NCI-H1417 (cell line): ENCODE results near the gene NPDC1.
A peak's percentile ranks its signal among the peaks of the same experiment; 100 is the strongest.
"Not testable (repeated sequence)": the region's sequence is repeated elsewhere in the genome, so short reads cannot be mapped to it uniquely, and the experiment has no call there.

Source experiments
- DNase-seq, 3 experiments: peaks; one replicate each; lab custom pipeline; 2025; lab: John Stamatoyannopoulos, UW

NPDC1 gene

GRCh38 chr9:137011907-137012675 is 33.9 kb downstream of the NPDC1 start:
- DNase-seq = no peak

DNA sequence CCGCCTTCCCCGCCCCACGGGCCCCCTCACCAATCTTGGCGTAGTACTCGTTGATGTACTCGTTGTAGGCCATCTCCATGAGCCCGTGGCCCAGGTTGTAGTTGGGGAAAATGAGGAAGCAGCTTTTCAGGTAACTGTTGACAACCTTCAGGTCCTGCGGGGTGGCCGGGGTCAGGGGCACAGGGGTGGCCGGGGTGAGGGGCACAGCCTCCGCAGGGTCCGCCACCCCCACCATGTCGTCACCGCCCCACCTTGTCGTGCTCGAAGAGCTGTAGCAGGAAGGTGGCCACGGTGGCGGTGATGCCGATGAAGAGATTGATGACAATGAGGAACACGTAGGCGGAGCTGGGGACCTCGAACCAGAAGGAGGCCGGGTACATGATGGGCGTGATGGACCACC is 34.8 kb downstream of the NPDC1 start:
- no peak for DNase-seq

DNA sequence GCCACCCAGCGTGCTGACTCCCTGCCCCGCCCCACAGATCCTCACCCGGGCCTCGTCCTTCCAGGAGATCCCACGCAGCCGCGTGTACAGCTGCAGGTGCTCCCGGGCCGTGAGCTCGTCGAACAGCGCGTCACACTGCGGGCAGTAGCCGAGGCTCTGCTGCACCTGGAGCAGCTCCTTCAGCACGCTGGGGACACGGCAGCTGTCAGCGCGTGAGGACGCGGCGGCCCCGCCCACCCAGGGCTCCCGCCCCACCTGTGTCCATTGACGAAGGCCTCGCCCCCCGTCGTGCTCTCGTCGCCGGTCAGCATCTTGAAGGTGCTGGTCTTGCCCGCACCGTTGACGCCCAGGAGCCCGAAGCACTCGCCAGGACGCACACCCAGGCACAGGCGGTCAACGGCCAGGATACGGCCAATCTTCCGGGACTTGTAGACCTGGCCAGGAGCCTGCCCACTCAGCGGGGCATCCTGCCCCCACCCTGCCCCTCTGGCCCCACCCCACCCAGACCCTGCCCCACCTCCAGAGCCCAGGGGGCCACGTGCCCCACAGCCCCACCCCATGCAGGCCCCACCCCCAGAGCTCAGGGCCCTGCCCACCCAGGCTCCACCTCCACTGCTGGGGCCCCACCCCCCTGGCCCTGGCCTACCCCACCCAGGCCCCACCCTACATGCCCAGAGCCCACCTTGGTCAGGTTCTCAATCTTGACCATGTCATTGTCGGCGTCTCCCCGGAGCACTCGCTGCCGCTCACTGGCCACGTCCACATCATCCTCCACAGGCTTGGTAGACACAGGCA is 35.8 kb downstream of the NPDC1 start:
- DNase-seq = peak; percentile 40 to 88 (median 76)

GRCh38 chr9:137009217-137009616 is 36.8 kb downstream of the NPDC1 start:
- no peak for DNase-seq

- DNase-seq = no peak
Measured at GRCh38 chr9:137008312-137008711, 37.7 kb downstream of the NPDC1 start.

DNA sequence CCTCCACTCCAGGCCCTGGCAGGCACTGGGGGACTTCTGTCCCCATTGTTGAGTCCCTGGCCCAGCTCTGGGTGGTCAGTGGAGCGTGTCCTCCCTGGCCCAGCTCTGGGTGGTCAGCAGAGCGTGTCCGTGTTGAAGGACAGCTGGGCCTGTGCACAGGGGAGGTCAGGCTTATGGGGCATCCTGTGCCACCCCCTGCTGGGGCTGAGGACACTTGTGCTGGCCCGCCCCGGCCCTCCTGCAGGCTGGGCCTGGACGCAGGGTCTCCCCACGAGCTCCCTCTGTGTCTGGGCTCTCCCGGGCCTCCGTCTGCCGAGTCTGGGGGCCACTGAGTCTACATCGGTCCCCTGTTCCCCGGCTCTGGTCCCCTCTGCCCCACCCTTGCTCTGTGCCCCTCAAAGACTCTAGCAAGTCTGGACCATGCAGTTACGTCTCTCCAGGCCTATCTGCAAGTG is 38.1 kb downstream of the NPDC1 start:
- no peak for DNase-seq

- peak in 2 of 3 experiments; percentile 37 to 45 for DNase-seq
Measured at GRCh38 chr9:137007108-137007815, 38.7 kb downstream of the NPDC1 start.

GRCh38 chr9:137006116-137007003 is 39.6 kb downstream of the NPDC1 start:
- no peak for DNase-seq

- not testable (repeated sequence) for DNase-seq
Measured at GRCh38 chr9:137004285-137004684, 41.7 kb downstream of the NPDC1 start.

DNA sequence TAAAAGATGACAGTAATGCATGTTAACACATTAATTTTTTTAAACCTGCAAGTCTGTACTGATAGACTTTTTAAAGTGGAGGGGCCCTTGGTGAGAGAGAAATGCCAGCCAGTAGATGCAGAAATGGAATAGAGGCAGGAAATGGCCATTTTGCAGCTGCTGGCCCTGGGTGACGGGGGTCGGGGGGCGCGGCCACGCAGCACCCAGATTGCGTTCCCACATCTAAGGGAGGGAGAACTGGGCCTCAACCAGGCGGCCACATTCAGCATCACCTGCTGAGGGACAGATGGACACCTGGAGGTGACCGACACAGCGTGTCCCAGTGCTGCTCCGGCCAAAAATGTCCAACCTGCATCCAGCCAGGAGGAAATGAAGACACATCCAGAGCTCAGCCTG is 43.3 kb downstream of the NPDC1 start:
- no peak for DNase-seq

- DNase-seq = no peak
Measured at GRCh38 chr9:137001857-137002645, 43.9 kb downstream of the NPDC1 start.

GRCh38 chr9:137000177-137000930 is 45.6 kb downstream of the NPDC1 start:
- no peak for DNase-seq

DNA sequence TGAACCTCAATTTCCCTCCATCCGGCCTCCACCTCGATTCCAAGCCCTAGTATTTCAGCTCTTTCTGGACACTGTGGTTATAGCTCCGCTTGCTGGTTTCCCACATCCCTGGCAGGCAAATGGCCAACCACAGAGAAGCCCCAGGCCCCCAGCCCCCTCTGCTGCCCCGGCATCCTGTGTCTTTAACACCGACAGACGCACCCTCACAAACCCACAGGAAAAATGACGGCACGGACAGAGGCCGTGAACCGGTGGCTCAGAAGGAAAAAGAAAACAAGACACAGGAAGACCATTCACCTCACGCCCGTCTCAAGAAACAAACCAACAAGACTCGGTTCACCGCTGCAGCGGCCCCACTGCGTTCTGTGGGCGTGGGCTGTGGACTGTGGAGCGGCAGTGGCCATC is 48.1 kb downstream of the NPDC1 start:
- no peak for DNase-seq

- DNase-seq = no peak
Measured at GRCh38 chr9:136997371-136997770, 48.6 kb downstream of the NPDC1 start.

- DNase-seq = peak; percentile 12 to 58 (median 34)
Measured at GRCh38 chr9:136996361-136997292, 49.4 kb downstream of the NPDC1 start, which contains the start of gene CLIC3. CLIC3 (minus strand) TSS chr9:136996568; CDS start chr9:136996543, 25 bp downstream.

GRCh38 chr9:136995772-136996311 is 50.1 kb downstream of the NPDC1 start:
- DNase-seq = peak in 1 of 3 experiments; percentile 14

- DNase-seq = no peak
Measured at GRCh38 chr9:136995362-136995761, 50.6 kb downstream of the NPDC1 start.

DNA sequence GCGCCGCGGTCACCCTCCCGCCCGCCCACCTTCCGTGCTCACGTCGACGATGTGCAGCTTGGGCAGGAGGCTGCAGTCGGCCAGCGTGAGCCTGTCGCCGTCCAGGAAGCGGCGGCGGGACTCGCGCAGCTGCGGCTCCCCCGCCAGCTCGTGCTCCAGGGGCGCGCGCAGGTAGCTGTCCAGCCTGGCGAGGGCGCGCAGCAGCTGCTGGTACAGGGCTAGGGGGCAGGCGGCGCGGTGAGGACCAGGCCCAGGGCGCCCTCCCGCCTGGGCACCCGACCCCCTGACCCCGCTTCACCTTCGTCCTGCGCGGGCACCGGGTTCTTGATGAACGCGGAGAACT is 51.1 kb downstream of the NPDC1 start:
- DNase-seq = no peak
